ENCODE measurements around the gene PTGDR.

The PTGDR gene

DNA sequence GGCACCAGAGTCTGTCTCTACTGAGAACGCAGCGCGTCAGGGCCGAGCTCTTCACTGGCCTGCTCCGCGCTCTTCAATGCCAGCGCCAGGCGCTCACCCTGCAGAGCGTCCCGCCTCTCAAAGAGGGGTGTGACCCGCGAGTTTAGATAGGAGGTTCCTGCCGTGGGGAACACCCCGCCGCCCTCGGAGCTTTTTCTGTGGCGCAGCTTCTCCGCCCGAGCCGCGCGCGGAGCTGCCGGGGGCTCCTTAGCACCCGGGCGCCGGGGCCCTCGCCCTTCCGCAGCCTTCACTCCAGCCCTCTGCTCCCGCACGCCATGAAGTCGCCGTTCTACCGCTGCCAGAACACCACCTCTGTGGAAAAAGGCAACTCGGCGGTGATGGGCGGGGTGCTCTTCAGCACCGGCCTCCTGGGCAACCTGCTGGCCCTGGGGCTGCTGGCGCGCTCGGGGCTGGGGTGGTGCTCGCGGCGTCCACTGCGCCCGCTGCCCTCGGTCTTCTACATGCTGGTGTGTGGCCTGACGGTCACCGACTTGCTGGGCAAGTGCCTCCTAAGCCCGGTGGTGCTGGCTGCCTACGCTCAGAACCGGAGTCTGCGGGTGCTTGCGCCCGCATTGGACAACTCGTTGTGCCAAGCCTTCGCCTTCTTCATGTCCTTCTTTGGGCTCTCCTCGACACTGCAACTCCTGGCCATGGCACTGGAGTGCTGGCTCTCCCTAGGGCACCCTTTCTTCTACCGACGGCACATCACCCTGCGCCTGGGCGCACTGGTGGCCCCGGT lies at the start of gene PTGDR:
TSS of gene PTGDR (plus strand) at position 198 of the 778 bp plus-strand sequence. CDS start at position 315, 117 bp downstream.
- DNase-seq (ENCODE audit: low spot score): peak; percentile 44

DNA sequence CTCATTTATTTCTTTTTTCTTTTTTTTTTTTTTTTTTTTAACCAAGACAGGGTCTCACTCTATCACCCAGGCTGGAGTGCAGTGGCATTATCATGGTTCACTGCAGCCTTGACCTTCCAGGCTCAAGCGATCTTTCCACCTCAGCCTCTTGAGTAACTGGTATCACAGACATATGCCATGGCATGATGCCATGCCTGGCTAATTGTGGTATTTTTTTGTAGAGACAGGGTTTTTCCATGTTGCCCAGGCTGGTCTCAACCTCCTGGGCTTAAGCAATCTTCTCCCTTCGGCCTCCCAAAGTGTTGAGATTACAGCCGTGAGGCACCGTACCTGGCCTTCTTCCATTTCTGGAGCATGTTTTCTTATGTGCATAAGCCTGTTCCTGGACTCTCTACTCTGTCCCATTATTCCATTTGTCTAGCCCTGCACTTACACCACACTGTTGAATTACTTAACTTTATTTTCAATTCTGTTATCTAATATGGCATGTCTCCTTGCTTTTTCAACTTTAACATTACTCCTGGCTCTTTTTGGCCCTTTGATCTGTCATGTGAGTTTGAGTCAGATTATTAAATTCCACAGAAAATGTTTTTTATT lies 47.9 kb upstream of the PTGDR start:
- DNase-seq (ENCODE audit: low spot score): no peak

DNA sequence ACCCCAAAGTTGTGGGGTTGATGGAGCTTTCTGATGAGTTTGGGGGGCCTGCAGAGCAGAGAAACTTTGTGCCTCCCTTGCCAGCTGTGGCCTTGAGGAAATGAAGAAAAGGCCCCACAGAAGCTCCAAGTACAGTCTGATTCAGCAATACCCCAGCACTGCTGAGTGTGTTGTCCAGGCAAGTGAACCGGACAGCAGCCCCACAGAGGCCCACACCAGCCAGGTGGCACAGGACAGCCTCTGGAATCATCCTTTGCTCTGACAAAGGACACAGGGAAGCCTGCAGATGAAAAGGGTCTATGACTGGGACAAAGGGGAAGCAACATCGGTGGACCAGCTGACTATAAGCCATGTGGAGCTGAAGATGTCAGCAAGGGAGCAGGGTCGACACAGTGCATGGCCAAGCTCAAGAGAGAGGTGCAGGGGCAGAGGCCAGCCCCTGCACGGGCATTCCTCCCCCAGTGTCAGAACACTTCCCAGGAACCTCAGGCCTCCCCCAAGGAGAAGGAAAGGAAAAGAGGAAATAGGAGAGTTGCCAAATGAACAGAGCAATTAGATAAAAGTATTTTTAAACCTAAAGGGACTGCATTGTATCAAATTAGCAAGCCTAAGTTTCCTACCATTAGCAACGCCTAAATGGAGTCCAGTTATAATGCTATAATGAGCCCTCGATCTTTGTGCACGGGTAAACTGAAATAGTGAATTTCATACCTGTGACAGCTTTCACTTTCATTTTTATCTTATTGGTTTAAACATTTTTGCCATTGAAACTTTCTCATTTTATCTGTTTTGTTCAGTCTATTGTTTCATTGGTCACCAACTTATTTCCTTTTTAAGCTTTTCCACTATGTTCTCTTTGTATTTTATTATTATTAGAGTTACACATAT lies 46.3 kb upstream of the PTGDR start:
- DNase-seq (ENCODE audit: low spot score): no peak

DNA sequence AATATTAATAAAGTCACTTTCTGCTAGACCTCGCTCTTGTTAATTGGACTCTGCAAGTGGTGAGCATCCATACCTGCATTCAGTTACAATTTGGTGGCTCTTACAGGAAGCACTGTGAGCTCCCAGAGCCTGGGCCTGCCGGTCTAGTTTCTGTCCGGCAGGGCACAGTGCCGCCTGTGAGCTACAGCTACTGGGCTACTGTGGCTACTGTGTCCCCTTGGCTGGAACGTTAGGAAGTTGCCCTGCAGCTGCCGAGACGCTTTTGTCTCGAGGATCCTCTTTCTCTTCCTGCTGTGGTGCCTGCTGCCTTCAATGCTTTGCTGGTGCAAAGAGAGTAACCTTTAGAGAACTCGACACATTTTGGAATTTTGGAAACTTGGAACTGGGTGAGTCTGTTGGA lies 44.6 kb upstream of the PTGDR start:
- DNase-seq (ENCODE audit: low spot score): no peak

DNA sequence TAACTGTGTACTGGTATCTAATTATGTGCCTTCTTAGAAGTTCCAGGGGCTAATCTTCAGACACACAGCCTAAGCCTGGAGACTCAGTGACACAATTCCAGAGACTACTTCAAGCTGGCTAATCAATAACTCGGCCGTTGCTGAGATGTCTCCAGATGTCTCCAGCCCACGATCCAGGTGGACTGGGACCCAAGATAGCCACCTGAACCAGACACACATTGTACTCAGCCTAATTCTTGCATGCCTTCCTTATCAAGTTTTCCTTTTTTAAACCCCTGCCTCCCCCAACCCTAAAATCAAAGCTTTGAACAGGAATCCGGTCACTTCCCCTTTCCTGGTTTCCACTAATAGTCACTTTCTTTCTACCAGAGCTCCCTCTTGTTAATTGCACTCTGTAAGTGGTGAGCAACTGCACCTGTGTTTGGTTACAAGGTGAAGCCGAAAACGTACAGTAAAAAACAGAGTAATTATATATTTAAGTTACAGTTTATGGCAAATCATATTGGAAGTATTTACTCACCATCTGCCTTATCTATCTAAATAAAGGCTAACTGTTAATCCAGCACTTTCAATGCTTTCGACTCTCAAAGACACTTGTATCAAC lies 39.8 kb upstream of the PTGDR start:
- no peak for DNase-seq (ENCODE audit: low spot score)

- no peak for DNase-seq (ENCODE audit: low spot score)
Observed at GRCh38 chr14:52233693-52234092, 33.8 kb upstream of the PTGDR start.

- DNase-seq (ENCODE audit: low spot score): no peak
Observed at GRCh38 chr14:52235434-52235833, 32.1 kb upstream of the PTGDR start.

DNA sequence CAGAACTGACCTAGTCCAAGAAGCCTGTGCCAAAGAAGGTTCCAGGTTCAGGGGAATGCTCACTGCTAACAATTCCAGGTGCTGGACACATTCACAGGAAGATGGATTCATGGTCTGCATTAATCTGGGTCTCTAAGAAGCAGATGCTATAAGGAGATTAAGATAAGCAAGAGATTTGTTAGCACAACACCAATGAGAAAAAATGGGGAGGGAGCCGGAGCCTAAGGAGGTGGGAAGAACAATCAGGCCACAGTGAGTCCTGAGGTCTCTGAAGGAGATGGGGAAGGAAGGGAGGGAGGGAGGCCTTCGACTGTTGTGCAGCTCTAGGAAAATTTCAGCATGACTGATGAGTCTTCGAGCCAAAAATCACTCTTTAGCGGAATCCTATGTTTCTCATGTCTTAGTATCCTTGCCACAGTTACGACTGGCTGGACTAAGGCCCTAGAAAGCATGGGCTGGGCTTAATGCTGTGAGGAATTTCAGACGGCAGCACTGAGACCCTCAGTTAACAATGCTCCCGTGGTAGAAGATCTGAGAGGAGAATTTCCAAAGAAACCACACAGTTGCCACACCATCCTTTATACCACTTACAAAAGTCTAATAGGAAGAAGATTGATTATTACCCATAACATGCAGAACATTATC lies 31.5 kb upstream of the PTGDR start:
- no peak for DNase-seq (ENCODE audit: low spot score)

GRCh38 chr14:52238682-52239081 lies 28.8 kb upstream of the PTGDR start:
- DNase-seq (ENCODE audit: low spot score): no peak

- DNase-seq (ENCODE audit: low spot score): no peak
Observed at GRCh38 chr14:52240623-52241022, 26.9 kb upstream of the PTGDR start.

DNA sequence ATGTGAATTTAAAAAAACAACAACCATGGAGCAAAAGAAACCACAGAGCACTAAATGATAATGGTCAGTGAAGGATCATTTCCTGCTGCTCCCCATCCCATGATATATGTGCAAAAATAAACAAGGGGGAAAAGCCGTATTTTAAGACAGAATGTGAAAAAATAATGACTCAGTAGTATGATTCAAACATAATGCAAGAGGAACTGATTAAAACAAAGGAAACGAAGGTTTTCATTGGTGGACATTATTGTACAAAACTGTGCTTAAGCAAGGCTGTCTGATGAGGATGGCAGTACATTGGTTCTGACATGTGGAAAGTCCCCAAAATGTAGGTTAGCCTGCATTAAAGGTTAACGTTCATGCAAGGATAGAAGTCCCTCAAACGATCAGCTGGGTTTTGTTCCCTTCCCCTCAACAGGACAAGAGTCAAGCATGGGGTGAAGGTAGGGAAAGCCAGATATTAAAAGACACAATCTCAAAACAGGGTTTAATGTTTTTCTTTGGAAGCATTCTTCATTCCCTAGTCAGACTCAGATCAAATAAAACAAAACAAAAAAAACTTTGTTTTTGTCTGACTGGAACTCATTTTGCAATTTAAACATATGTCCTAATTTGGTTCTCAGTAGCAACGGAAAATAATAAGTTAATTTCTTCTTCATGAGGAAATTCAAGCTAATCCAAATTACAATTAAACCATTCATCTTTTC lies 26.3 kb upstream of the PTGDR start:
- no peak for DNase-seq (ENCODE audit: low spot score)

DNA sequence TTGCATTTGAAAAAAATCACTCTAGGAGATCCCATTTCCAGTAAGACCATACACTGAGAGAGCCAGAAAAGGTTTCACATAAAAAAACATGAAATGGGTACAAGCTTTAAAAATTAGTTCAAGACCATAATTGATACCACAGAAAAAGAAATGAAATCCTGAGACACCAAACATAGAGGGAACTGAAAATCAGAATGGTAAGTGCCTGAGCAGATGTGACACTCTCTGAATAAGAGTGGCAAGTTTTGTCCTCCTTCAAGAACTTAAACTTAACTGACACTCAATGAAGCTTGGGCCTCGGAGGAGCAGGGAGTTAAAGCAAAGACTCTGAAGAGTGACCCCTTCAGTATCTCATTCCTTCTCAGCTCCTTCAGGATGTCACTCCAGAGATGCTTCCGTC lies 23.2 kb upstream of the PTGDR start:
- DNase-seq (ENCODE audit: low spot score): no peak

- DNase-seq (ENCODE audit: low spot score): no peak
Observed at GRCh38 chr14:52244997-52245396, 22.5 kb upstream of the PTGDR start.

DNA sequence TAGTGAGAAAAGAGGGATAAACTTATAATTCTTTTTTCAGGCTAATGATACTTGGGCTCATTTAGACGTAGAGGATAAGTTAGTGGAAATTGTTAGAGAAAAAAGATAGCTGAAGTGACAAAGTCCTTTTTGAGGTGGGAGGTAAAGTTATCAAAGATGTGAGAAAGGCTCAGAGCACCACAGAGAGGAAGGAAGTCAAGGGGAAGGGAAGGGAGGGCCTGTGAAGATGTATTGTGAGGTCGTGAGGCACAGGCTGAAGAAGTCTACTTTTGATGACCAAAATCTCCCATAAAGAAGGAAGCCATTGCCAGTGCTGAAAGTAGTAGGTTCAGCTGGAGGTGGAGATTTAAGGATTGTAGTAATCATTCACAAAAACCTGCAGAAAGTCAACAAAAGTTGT lies 19.4 kb upstream of the PTGDR start:
- DNase-seq (ENCODE audit: low spot score): no peak

GRCh38 chr14:52251724-52252123 lies 15.8 kb upstream of the PTGDR start:
- DNase-seq (ENCODE audit: low spot score): peak; percentile 23

DNA sequence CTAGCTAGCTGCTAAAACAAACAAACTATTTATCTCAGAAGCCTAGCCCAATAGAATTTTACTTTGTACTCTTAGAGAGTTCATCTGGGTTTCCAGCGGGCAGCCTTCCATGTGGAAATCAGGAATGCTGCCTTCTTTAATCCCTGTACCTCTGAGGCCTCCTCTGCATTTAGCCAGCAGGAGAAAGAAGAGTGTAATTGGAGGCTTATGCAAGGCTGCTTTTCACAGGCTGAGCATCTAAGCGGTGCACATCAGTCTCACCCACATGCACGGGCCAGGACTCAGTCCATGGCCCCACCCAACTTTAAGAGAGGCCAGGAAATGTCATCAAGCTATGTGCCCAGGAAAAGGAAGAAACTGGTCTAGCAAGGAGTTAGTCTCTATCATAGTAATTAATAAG lies 14.0 kb upstream of the PTGDR start:
- peak; percentile 25 for DNase-seq (ENCODE audit: low spot score)

GRCh38 chr14:52254086-52254485 lies 13.4 kb upstream of the PTGDR start:
- DNase-seq (ENCODE audit: low spot score): no peak

DNA sequence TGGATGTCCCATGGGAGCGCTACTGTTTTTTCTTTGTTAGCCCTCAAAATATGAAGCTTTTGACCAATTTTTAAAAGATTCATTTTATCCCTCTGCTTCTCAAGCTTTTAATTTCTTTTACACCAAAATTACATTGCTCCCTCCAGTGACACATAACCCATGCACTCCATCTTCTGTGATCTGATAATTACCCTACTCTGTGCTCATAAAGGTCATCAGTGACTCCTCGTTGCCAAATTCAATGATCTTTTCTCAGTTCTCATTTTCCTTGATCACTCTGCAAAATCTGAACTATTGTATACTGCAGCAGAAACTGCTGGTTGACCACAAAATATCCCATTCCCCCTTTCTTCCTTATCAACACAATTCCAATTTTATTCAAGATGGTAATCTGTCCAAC lies 8.7 kb upstream of the PTGDR start:
- no peak for DNase-seq (ENCODE audit: low spot score)

GRCh38 chr14:52259434-52259833 lies 8.1 kb upstream of the PTGDR start:
- DNase-seq (ENCODE audit: low spot score): no peak

- no peak for DNase-seq (ENCODE audit: low spot score)
Observed at GRCh38 chr14:52262600-52262999, 4.9 kb upstream of the PTGDR start.

GRCh38 chr14:52263190-52263589 lies 4.3 kb upstream of the PTGDR start:
- DNase-seq (ENCODE audit: low spot score): no peak

Measured in iPS-NIHi11 (cell line).